ENCODE data around the gene NEK11. TPM values are rescaled to one million over a fixed set of nuclear protein-coding genes. Genes with fewer than 3 reads are reported as not detected.

The NEK11 gene
- total RNA-seq, 1 donor from 2014 or later, result 4.4 TPM

DNA sequence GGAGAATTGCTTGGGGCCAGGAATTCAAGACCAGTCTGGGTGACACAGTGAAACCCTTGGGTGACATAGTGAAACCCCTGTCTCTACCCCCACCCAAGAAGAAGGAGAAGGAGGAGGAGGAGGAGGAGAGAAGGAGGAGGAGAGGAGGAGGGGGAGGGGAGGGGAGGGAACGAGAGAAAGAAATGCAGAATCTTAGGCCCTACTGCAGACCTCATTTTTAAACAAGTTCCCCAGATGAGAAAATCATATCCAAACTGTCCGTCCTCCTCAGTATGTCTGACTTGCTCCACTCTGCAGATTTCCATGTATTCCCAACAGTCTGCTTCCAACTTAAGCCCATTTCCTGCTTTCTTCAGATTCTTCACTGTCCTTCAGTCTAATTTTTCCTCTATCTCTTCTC is 291.0 kb downstream of the NEK11 start:
- TF ChIP-seq, protein P1, sequence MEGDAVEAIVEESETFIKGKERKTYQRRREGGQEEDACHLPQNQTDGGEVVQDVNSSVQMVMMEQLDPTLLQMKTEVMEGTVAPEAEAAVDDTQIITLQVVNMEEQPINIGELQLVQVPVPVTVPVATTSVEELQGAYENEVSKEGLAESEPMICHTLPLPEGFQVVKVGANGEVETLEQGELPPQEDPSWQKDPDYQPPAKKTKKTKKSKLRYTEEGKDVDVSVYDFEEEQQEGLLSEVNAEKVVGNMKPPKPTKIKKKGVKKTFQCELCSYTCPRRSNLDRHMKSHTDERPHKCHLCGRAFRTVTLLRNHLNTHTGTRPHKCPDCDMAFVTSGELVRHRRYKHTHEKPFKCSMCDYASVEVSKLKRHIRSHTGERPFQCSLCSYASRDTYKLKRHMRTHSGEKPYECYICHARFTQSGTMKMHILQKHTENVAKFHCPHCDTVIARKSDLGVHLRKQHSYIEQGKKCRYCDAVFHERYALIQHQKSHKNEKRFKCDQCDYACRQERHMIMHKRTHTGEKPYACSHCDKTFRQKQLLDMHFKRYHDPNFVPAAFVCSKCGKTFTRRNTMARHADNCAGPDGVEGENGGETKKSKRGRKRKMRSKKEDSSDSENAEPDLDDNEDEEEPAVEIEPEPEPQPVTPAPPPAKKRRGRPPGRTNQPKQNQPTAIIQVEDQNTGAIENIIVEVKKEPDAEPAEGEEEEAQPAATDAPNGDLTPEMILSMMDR (IDR thresholded peaks at IDR 0.05), result no peak
- no peak overlapping the region for H3K4me3 Mint-ChIP-seq (ENCODE audit: unreplicated experiment)
- no peak overlapping the region for H3K27ac Mint-ChIP-seq (ENCODE audit: unreplicated experiment)
- no peaks in the 10 kb centered on the region for H3K4me1 Mint-ChIP-seq (ENCODE audit: low read depth)
- H3K36me3 Mint-ChIP-seq (ENCODE audit: low read depth), result peaks cover 2% of the 10 kb centered on the region
- H3K9me3 Mint-ChIP-seq (ENCODE audit: low read depth), result no peaks in the 10 kb centered on the region
- no peak for DNase-seq (ENCODE audit: low spot score)
- peaks cover 4% of the 10 kb centered on the region for H3K27me3 Mint-ChIP-seq (ENCODE audit: low read depth)

- Mint-ChIP-seq H3K27ac (ENCODE audit: unreplicated experiment) (no peak overlapping the region), H3K36me3 (ENCODE audit: low read depth) (no peaks in the 10 kb centered on the region), H3K9me3 (ENCODE audit: low read depth) (no peaks in the 10 kb centered on the region), H3K27me3 (ENCODE audit: low read depth) (no peaks in the 10 kb centered on the region), H3K4me3 (ENCODE audit: unreplicated experiment) (no peak overlapping the region), H3K4me1 (ENCODE audit: low read depth) (peaks cover 7% of the 10 kb centered on the region)
- TF ChIP-seq, protein P1 (IDR thresholded peaks at IDR 0.05), result no peak
- no peak for DNase-seq (ENCODE audit: low spot score)
Measured at GRCh38 chr3:131323014-131323413, 296.3 kb downstream of the NEK11 start.

DNA sequence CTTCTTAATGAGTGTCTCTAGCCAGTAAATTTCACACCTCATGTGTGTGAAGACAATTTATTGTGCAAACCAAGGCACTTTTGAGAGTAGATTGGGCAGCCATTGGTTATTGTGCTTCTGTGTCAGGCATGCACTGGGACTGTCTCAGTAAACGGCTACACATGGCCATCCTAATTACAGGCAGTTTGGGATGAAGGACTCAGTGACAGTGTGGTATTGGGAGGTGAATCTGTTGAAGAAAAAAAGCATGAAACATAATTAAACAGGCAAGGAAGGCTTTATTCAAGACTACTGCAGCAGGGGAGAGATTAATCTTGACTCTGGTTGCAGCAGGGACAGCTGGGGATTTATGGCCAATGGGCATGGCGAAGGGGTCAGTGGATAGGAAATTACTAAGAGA is 297.1 kb downstream of the NEK11 start:
- Mint-ChIP-seq H3K27me3 (ENCODE audit: low read depth) (no peaks in the 10 kb centered on the region), H3K27ac (ENCODE audit: unreplicated experiment) (no peak overlapping the region), H3K9me3 (ENCODE audit: low read depth) (no peaks in the 10 kb centered on the region), H3K36me3 (ENCODE audit: low read depth) (no peaks in the 10 kb centered on the region), H3K4me3 (ENCODE audit: unreplicated experiment) (no peak overlapping the region), H3K4me1 (ENCODE audit: low read depth) (peaks cover 7% of the 10 kb centered on the region)
- TF ChIP-seq, protein P1 (IDR thresholded peaks at IDR 0.05), result no peak
- no peak for DNase-seq (ENCODE audit: low spot score)

GRCh38 chr3:131324923-131325322 is 298.2 kb downstream of the NEK11 start:
- DNase-seq (ENCODE audit: low spot score), result no peak
- H3K27me3 Mint-ChIP-seq (ENCODE audit: low read depth), result no peaks in the 10 kb centered on the region
- H3K9me3 Mint-ChIP-seq (ENCODE audit: low read depth), result no peaks in the 10 kb centered on the region
- H3K27ac Mint-ChIP-seq (ENCODE audit: unreplicated experiment), result no peak overlapping the region
- TF ChIP-seq, protein P1 (IDR thresholded peaks at IDR 0.05), result no peak
- no peak overlapping the region for H3K4me3 Mint-ChIP-seq (ENCODE audit: unreplicated experiment)
- no peaks in the 10 kb centered on the region for H3K36me3 Mint-ChIP-seq (ENCODE audit: low read depth)
- peaks cover 7% of the 10 kb centered on the region for H3K4me1 Mint-ChIP-seq (ENCODE audit: low read depth)

GRCh38 chr3:131326307-131326706 is 299.6 kb downstream of the NEK11 start:
- peaks cover 2% of the 10 kb centered on the region for H3K27me3 Mint-ChIP-seq (ENCODE audit: low read depth)
- no peak overlapping the region for H3K27ac Mint-ChIP-seq (ENCODE audit: unreplicated experiment)
- no peaks in the 10 kb centered on the region for H3K36me3 Mint-ChIP-seq (ENCODE audit: low read depth)
- DNase-seq (ENCODE audit: low spot score), result no peak
- no peak overlapping the region for H3K4me3 Mint-ChIP-seq (ENCODE audit: unreplicated experiment)
- H3K4me1 Mint-ChIP-seq (ENCODE audit: low read depth), result peaks cover 7% of the 10 kb centered on the region
- TF ChIP-seq, protein P1 (IDR thresholded peaks at IDR 0.05), result no peak
- H3K9me3 Mint-ChIP-seq (ENCODE audit: low read depth), result no peaks in the 10 kb centered on the region
